HK-2 (cell line): Measurements from ENCODE around the gene ARHGAP5.

Experiments used
- DNase-seq: peaks from one replicate; pipeline ENCODE4 v3.0.0-alpha.2; 2018; ENCODE audit not compliant: unreplicated experiment

Gene ARHGAP5, protein sequence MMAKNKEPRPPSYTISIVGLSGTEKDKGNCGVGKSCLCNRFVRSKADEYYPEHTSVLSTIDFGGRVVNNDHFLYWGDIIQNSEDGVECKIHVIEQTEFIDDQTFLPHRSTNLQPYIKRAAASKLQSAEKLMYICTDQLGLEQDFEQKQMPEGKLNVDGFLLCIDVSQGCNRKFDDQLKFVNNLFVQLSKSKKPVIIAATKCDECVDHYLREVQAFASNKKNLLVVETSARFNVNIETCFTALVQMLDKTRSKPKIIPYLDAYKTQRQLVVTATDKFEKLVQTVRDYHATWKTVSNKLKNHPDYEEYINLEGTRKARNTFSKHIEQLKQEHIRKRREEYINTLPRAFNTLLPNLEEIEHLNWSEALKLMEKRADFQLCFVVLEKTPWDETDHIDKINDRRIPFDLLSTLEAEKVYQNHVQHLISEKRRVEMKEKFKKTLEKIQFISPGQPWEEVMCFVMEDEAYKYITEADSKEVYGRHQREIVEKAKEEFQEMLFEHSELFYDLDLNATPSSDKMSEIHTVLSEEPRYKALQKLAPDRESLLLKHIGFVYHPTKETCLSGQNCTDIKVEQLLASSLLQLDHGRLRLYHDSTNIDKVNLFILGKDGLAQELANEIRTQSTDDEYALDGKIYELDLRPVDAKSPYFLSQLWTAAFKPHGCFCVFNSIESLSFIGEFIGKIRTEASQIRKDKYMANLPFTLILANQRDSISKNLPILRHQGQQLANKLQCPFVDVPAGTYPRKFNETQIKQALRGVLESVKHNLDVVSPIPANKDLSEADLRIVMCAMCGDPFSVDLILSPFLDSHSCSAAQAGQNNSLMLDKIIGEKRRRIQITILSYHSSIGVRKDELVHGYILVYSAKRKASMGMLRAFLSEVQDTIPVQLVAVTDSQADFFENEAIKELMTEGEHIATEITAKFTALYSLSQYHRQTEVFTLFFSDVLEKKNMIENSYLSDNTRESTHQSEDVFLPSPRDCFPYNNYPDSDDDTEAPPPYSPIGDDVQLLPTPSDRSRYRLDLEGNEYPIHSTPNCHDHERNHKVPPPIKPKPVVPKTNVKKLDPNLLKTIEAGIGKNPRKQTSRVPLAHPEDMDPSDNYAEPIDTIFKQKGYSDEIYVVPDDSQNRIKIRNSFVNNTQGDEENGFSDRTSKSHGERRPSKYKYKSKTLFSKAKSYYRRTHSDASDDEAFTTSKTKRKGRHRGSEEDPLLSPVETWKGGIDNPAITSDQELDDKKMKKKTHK (N-terminal part only)

DNA sequence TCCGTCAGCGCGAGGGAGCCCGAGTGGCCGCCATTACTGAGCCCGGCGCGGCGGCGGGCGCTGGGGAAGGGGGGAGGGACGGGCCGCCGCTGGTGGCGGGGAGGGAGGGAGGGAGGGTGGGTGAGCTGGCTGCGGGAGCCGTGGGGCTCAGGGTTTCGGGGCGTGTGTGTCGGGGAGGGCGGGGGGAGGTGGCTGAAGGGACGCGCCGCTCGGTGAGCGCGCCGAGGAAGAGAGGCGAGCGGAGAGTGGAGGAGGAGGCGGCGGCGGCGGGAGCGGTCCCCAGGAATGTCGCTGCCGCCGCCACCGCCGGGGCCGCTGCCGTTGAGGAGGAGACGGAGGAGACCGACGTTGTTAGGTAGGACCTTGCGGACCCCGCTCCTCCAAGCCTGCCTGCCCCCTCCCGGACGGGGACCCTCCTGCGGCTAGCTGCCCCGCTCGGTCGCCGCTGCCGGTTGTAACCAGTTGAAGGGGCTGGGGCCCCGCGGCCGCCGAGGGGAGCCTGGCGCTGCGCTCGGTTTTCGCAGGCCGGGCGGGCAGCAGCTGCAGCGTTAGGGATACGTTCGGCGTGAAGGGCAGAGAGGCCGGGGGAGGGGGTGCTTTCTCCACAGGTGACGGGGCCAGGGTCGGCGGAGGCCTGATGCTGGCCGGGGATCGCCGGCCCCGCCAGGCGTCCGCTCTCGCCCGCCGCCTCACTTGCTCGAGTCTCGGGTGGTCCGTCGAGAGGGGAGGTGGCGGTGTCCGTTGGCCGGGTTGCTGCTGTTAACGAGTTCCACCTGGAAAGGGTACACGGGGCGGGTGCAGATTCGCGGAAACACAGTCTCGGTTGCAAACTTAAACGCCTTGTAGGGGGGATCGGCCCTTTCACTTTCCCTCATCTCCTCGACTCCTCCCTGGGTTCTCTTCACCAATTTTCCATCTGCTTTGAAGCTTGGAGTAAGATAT, at the start of gene ARHGAP5:
Gene ARHGAP5 (plus strand): TSS at position 224 of the 942 bp plus-strand sequence. CDS start 13,366 bp downstream, outside the sequence.
- DNase-seq = peak; percentile 41

DNA sequence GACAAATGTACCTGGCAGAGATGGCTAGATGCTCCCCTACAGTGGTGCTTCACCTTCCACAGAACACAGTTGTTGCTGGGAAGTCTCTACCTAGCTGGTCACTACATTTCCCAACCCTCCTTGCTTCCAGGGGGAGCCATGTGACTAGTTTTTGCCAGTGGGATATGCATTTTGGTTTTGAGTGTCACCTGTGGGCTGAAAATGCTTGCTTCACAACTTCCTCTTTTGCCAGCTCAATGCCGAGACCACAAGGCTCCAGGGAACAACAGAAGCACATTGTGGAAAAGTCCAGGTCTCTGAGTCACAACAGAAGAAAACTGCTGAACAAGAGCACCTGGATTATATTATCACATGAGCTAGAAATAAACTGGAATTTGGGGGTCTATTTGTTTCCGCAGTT, 48.5 kb upstream of the ARHGAP5 start:
- DNase-seq = peak; percentile 44

DNA sequence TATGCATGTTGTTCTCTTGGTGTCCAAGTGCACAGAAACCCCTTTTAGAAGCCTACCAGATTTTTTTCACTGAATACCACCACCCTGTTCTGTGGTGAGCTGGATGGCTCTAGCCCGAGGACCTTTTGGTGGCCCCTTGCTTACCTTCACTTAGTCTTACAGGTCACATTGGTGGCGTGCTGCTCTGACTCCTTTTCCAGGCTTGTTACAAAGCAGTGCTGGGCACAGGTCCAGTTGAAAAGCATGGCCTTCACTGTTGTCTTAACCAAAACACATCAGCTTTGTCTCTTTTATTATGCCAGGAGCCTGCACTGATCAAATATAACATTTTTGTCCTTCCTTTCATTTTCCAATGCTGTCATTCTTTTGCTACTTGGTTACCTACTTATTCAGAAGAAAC, 43.6 kb upstream of the ARHGAP5 start:
- no peak for DNase-seq

DNA sequence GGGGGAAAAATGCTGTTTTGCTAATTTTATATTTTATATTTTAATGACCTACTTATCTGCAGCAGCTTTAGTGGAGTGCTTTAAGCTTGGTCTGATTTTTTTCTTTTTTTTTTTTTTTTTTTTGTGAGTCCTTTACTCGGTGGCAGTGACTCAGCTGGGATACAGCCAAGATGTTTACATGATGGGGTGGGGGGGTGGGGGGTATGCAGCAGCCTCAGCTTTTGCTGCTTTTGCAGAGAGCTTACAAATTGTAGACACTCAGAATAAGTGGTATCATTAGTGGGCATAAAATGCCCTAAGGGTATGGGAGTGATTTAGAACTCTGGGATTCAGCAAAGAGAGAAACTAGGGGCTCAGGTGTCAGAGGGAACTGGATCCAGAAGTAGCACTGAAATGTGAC, 38.2 kb upstream of the ARHGAP5 start:
- no peak for DNase-seq

DNA sequence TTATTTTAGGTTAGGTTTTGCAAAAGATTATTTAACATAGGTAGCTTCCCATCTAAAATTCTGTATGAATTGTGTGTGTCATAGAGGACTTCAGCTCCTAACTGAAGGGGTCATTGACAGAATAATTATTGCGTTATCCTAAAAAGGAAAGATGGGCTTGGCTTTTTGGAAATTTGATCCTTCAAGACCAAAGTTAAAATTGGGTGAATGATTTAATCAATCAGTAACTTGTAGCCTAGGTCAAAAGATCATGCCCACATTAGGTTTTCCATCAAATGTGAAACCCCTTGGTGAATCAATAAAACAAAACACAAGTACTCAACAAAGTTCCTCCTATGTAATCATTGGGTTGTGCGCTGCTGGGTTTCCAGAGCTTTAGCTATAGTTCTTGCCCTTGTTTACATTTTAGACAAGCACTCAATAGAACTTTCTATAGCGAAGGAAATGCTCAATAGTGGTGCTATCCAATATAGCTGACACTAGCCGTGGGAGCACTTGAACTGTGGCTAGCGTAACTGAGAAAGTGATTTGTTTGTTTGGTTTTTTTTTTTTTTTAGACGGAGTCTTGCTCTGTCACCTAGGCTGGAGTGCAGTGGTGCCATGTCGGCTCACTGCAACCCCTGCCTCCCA, 37.6 kb upstream of the ARHGAP5 start:
- DNase-seq = no peak

DNA sequence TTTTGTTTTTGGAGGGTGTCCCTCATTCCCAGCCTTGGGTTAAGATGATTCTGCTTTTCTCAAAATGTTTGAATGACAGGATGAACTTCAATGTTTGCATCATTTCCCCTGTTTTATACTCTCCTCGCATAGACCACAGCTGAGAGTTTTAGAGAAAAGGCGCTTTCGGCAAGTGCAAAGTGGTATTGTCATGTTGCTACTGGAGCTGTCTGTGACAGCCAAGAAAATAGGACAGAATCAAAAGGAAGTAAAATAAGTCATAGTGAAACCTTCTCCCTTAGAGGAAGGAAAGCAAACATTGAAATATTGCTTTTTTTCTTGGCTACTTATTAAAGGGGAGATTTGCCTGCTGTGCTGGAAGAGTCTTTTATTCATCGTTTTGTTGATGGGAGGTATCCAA, 33.5 kb upstream of the ARHGAP5 start:
- DNase-seq = no peak

DNA sequence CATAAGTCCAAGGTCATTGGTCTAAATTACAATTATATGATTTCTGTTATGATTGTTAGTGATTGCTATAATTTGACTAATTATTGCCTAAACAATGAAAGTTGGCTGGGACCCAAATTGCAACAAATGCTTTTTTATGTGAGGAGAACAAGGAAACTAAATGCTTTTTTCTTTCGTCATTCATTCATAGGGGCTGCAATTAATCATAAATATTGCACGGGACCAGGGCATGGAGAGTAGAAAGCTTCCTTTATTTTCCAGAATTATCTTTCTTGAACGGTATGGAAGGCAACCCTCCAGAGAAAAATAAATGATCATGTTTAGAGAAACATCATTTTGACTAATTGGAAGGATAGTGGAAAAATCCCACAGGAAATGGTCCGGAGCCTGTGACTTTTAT, 32.6 kb upstream of the ARHGAP5 start:
- no peak for DNase-seq

DNA sequence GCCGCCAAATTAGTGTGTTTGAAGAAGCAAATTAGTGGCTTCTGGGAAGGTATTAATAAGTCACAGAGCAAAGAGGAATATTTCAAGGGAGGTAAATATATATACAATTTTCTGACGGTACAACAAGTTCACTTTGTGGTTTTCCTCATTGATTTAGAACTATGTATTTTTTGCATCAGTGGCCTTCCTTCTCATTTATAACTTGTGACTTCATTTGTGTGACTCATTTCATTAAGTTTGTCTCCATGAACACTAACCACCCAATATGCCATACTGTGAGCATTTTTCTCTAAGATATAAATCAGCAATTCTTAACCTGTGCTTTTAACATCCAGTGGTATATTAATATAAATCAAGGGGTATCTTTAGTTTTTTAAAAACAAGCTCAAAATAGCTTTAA, 29.3 kb upstream of the ARHGAP5 start:
- no peak for DNase-seq

DNA sequence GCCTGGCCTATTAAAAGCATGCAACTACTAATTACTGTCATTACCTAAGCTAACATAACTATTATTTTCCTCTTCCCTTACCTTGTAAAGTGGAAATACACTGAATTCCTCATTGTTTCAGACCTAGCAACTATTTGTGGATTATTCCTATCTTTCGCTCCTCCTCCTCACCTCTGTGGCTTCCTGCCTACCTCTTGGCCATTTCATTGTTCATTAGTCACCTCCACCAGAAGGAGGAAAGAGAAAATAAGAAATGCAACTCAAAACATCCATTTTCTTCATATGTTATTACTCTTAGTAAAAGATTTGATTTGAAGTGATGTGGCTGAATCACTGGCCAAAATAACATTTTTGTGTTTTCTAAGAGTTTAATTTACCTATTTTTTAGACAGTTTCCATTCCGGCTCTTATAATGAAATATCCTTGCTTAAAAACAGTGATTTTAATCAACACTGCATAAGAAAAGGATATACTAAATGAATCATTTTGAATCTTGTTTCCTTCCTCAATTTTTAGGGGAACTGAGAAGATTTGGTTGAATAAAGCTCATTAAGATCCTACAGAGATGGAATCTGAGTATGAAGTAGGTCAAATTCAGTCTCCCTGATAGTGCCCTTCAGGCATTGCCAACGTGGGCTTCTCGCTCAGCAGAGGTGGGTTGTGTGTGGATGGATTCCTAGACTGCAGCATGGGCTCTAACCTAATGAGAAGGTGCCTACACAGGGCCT, 27.6 kb upstream of the ARHGAP5 start:
- DNase-seq = no peak

DNA sequence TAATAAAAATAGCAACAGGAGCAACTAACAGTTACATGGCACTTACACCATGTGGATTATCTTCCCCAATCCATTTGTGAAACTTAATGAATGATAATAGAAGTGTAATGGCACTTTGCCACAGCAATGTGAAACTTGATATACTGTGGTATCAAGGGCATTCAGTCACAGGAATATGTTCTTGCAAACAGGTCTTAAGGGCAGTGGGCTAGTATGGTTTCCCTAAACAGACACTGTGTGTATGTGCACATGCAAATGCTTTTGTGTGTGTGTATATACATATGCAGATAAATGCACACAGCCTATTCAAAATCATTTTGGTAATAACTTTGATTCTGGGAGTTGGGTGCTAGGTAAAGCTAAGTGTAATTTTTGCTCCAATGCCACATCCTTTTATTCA, 26.2 kb upstream of the ARHGAP5 start:
- no peak for DNase-seq

DNA sequence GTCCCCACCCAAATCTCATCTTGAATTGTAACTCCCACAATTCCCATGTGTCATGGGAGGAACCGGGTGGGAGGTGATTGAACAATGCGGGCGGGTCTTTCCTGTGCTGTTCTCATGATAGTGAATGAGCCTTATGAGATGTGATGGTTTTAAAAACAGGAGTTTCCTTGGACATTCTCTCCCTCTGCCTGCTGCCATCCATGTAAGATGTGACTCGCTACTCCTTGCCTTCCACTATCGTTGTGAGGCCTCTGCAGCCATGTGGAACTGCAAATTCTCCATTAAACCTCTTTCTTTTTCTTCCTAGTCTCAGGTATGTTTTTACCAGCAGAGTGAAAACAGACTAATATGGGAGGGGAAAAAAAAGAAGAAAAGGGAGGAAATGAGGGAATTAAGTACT, 22.6 kb upstream of the ARHGAP5 start:
- no peak for DNase-seq

DNA sequence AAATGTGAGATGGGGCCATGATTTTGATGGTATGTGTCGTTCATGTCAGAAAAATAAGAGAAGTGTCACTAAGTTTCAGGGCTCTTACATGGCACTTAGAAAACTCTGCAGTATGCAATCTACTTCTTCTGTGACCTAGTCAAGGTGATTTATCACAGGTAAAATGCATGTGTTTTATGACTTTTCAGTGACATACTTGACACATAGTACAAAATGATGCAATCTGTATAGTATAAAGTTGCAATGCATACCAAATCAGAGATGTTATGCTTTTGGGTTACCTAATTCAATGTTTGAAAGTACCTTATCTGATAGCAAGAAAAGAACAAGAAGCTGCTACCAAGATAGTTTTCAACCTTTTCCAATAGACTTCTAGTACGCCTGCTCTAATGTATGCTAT, 21.9 kb upstream of the ARHGAP5 start:
- DNase-seq = no peak

DNA sequence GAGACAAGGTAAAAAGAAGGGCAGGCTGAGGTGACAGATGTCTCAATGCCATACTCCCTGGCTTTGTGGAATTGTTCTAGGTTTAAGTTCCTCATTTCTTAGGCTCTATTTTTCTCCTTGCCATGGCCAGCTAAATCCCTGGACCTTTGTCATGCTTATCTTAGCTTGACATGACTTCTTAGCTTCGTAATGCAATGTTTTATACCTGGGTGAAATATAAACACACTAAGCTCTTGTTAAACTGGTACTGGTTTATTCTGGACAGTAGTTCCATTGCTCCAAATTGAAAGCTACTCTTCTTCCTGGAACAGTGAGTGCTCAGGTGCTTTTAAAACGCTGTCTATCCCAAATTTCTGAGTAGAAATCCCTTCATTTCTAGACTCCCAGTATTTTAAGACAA, 17.4 kb upstream of the ARHGAP5 start:
- DNase-seq = no peak

DNA sequence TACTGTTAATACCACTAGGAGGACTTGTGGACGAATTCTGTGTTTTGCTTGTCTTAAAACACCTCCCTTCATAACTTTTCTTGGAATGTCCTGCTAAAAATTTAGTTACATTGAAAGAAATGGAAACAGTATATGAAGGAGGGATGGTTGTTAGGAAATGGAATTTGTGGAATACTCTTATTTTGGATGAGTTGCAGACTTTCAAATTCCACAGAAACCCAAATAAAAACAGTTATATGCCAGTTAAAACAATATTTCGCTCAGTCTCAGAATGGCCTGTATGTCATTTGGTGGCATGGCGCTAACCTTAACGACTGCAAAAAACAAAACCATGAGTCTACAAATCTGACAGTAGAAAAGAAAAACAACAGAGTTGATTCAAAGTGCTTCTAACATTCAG, 12.2 kb upstream of the ARHGAP5 start:
- DNase-seq = no peak

DNA sequence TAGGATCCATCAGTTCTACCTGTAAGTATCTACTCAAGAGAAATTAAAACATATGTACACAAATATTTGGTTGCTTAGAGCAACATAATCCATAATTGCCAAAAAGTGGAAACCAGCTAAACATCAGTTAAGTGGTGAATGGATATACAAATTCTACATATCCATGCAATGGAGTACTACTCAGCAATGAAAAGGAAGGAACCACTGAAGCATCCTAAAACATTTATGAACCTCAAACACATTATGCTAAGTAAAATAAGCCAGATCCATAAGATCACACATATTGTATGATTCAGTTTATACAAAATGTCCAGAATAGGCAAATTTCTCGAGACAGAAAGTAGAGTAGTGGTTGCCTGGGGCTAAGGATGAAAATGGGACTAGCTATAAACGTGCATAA, 8.4 kb upstream of the ARHGAP5 start:
- no peak for DNase-seq

DNA sequence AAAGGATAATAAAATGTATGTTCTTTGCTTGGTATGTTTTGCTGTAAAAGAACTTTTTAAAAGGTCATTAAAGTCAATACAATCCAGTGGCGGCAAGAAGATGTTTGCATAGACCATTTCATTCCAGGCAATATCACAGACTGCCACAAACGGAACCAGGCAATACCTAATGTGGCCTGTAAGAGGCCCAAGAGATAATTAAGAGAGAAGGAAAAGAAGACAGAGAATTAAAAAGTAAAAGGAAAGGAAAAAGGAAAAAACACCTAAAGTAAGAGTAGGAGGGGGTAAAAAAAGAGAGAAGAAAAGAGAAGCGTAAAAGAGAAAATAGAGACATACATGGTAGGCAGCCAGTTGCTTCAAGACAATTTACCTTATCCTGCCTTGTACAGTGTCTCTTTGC, 6.8 kb upstream of the ARHGAP5 start:
- DNase-seq = no peak

DNA sequence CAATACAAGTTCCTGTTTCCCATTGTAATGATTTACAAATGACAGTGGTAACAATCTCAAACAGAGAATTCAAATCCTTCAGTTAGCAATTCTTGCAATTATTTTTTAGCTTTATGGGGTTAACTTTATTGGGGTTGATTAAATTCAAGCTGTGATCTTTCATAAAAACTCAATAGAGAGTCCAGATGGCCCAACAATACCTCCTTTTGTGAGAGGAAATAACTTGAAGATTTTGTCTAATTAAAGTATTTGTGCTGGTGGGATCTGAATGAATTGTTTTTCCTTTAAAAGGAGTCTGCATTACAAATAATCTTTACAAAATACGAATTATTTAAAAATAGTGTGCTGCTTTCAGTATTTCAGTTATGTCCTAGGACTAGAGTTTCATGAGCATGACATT, 4.4 kb upstream of the ARHGAP5 start:
- DNase-seq = no peak

DNA sequence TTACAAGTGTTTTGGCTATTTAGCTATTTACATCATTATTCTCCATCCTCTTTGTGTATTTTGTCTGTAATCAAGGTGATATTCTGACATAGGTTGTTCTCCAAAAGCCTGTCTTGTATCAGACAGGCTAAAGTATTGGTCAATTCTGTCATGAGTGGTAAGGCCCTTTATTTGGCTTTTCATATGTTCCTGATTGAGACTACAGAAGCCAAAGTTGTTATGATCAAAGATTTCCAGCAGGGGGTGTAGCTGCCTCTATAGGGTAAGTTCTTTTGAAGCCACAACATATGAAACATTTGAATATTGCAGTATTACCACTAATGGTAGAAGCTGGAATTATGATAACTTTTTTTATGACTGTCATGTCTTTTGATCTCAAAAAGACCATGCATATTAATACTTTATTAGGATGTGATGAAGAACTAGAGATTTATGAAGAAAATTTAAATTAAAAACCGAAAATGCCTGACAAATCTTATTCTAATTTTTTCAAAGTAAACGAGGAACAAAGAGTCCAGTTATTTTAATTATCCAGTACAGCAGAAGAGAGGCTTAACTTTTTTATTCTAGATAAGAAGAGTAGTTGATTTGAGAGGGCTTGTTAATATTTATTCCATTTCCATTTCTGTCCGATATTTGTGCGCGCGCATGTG, 3.4 kb upstream of the ARHGAP5 start:
- DNase-seq = peak; percentile 22

DNA sequence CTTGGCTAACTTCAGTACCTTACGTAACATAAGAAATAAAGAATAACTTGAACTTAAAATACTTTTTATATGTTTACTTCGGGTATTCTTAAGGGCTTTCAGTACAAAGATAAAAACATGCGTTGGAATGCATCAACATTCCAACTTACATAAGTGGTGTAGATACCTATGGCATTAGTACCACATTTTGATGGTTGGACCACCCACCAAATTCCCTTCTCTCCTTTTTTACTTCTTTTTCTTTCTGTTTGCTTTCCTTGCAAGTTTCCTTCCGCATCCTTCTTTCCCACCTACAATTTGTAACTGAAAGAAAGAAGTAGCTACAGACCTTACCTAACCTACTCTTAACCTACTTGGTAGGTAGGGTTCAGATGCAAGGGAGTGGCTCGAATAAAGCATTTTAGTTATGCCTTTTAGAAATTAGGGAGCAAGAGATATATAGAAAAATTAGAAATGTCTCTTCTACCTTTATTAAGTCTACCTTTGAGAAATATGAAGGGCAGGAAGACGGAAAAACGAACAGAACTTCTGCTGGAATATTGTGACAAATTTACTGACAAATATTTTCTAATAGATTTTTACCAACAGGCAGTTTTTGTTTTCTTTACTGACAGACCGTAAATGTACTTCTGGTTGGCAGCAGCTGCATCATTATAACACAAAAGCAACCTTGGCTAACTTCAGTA, 2.1 kb upstream of the ARHGAP5 start:
- no peak for DNase-seq
